Central memory CD8-positive, alpha-beta T cell (primary cell): ENCODE measurements around the gene MRPL10.
A peak's percentile ranks its signal among the peaks of the same experiment; 100 is the strongest.

Source experiments
- ATAC-seq: fragments of 150-1000 bp; cut with Tn5 transposase; replicated peaks from 2 replicates; pipeline ENCODE4 v1.10.0; 2022; ENCODE audit warnings: mild to moderate bottlenecking, moderate FRiP score, moderate number of reproducible peaks; ENCODE audit not compliant: poor library complexity, severe bottlenecking; ENCODE audit errors: extremely low read depth
- DNase-seq, 2 donors: peaks; one replicate each; pipeline ENCODE4 v3.0.0; 2021; ENCODE audit warnings: low spot score in 2 of 2
- H3K27ac Mint-ChIP-seq: one replicate; pipeline ENCODE4 v1.8.0; 2022; ENCODE audit warnings: low read depth, mild to moderate bottlenecking, moderate library complexity, mixed read lengths
- H3K27me3 Mint-ChIP-seq: one replicate; pipeline ENCODE4 v1.8.0; 2022; ENCODE audit warnings: mixed read lengths
- H3K36me3 Mint-ChIP-seq: one replicate; pipeline ENCODE4 v1.8.0; 2022; ENCODE audit warnings: mild to moderate bottlenecking, moderate library complexity, mixed read lengths; ENCODE audit not compliant: insufficient read depth
- H3K4me1 Mint-ChIP-seq: one replicate; pipeline ENCODE4 v1.8.0; 2022; ENCODE audit warnings: mixed read lengths
- H3K4me3 Mint-ChIP-seq: one replicate; pipeline ENCODE4 v1.8.0; 2022; ENCODE audit warnings: mild to moderate bottlenecking, moderate library complexity, mixed read lengths
- H3K9me3 Mint-ChIP-seq: one replicate; pipeline ENCODE4 v1.8.0; 2022; ENCODE audit warnings: mixed read lengths

Gene MRPL10

GRCh38 chr17:47840742-47841487 is 9.6 kb upstream of the MRPL10 start, which contains the start of gene SCRN2:
SCRN2 (minus strand) TSS chr17:47841273; CDS start chr17:47840843, 430 bp downstream.
- peak within 1 kb of the TSS; percentile 96 for H3K4me3 Mint-ChIP-seq
- no peaks in the 10 kb centered on the region for H3K9me3 Mint-ChIP-seq
- DNase-seq (peak; percentile 79 to 91), ATAC-seq (peak; percentile 84)
- peaks cover 18% of the 10 kb centered on the region for H3K27me3 Mint-ChIP-seq
- H3K27ac Mint-ChIP-seq: peak within 1 kb of the TSS; percentile 97
- peaks cover 23% of the 10 kb centered on the region for H3K4me1 Mint-ChIP-seq
- peaks cover 5% of the 10 kb centered on the region for H3K36me3 Mint-ChIP-seq

DNA sequence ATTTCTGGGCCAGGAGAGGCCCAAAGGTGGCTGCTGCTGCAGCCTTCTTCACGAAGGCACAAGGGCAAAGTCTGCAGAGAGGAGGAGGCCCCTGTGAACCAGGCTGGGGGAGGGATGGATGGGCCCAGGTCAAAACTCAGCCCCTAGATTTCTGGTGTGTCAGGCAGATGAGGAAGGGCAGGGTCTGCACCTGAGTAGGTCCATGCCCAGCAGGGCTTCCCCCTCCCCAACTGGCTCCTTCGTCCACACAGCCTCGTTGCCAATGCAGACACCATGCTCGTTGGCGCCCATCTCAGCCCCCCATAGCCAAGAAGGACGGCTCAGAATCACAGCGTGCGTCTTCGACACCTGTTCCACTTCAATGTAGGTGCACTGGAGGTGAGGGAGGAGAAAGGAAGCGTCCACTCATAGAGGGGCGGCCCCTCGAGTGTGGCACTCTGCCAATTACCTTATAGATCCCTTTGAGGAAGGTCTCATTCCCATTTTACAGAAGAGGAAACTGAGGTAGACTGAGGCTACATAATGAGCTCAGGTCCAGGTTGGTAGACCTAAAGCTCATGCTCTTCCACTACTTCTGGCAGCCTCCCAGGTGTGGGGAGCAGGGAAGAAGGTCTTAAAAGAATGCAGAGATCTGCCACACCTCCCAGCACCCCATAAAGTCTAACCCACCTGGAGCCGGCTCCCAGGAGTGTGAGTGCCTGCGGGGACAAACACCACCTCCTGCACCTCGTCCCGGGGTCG is 8.8 kb upstream of the MRPL10 start:
- Mint-ChIP-seq H3K9me3 (no peaks in the 10 kb centered on the region), H3K27me3 (peaks cover 11% of the 10 kb centered on the region), H3K4me3 (peak overlapping the region; percentile 96), H3K4me1 (peaks cover 28% of the 10 kb centered on the region), H3K27ac (peak overlapping the region; percentile 97), H3K36me3 (peaks cover 5% of the 10 kb centered on the region)
- ATAC-seq (no peak), DNase-seq (no peak)

DNA sequence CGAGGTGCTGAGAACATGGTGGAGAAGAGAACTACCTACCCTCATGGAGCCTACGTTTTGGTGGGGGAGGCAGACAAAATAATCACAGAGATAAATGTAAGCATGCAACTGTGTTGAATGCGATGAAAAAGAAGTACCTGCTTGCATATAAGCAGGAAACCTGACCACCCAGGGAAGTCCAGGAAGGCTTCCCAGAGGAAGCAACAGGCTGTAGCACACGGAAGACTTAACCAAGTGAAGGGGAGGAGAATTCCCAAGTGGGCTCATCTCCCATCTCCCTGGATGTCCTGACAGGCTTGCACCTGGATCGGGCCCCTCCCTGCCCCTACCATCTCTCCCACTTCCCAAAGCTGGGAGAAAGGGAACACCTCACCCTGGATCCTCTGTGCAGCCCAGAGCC is 7.7 kb upstream of the MRPL10 start:
- no peak for ATAC-seq
- H3K4me1 Mint-ChIP-seq: peaks cover 38% of the 10 kb centered on the region
- DNase-seq: no peak
- no peak overlapping the region for H3K27ac Mint-ChIP-seq
- peaks cover 5% of the 10 kb centered on the region for H3K36me3 Mint-ChIP-seq
- H3K9me3 Mint-ChIP-seq: no peaks in the 10 kb centered on the region
- peak overlapping the region; percentile 29 for H3K4me3 Mint-ChIP-seq
- H3K27me3 Mint-ChIP-seq: no peaks in the 10 kb centered on the region

DNA sequence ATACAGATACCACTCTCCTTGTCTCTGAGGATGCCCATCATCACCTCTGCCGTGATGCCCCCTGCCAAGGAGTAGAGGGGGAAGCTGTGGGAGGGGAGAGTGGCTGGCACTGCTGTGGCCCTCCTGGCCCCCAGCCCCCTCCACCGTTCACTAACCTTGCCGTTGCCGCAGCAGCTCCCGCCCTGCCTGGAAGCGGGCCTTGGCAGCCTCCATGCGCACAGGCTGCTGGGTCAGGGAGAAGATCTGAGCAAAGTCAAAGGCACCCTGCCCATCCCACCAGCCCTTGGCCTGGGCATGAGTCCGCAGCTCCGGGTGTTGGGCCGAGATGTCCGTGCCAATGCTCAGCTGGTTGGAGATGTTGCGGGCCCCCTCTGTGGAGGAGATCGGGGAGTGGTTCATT is 7.3 kb upstream of the MRPL10 start:
- Mint-ChIP-seq H3K4me1 (peaks cover 39% of the 10 kb centered on the region), H3K4me3 (peak overlapping the region; percentile 29), H3K27me3 (no peaks in the 10 kb centered on the region), H3K27ac (no peak overlapping the region), H3K9me3 (no peaks in the 10 kb centered on the region), H3K36me3 (peaks cover 5% of the 10 kb centered on the region)
- ATAC-seq (no peak), DNase-seq (no peak)

- DNase-seq (no peak), ATAC-seq (no peak)
- no peaks in the 10 kb centered on the region for H3K27me3 Mint-ChIP-seq
- H3K4me3 Mint-ChIP-seq: no peak overlapping the region
- H3K27ac Mint-ChIP-seq: no peak overlapping the region
- peaks cover 45% of the 10 kb centered on the region for H3K4me1 Mint-ChIP-seq
- H3K9me3 Mint-ChIP-seq: no peaks in the 10 kb centered on the region
- H3K36me3 Mint-ChIP-seq: peaks cover 5% of the 10 kb centered on the region
These were observed 6.2 kb upstream of the MRPL10 start for GRCh38 chr17:47837401-47838039.

- Mint-ChIP-seq H3K4me3 (no peak overlapping the region), H3K4me1 (peaks cover 54% of the 10 kb centered on the region), H3K9me3 (no peaks in the 10 kb centered on the region), H3K27me3 (no peaks in the 10 kb centered on the region), H3K36me3 (peaks cover 10% of the 10 kb centered on the region), H3K27ac (no peak overlapping the region)
- DNase-seq: no peak
- ATAC-seq: no peak
These were observed 5.3 kb upstream of the MRPL10 start for GRCh38 chr17:47836601-47837000.

DNA sequence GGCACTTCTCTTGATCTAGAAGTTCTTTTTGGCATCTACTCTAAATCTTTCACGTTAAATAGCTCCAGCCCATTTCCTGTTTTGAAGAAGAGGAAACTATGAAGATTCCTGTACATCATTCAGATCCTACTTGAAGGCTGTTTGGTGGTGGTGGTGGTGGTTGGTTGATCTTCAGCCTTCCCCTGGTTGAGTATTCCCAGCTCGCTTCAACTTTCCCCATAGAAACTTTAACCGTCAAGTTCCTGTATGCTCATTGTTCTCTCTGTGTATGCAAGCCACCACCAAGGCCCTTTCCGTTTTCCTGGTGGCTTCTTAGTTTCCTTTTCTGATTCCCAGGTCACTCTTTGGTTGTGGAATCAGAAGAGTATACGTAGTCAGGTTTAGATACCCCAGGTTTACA is 3.4 kb upstream of the MRPL10 start:
- H3K27me3 Mint-ChIP-seq: no peaks in the 10 kb centered on the region
- DNase-seq: no peak
- no peak overlapping the region for H3K4me3 Mint-ChIP-seq

DNA sequence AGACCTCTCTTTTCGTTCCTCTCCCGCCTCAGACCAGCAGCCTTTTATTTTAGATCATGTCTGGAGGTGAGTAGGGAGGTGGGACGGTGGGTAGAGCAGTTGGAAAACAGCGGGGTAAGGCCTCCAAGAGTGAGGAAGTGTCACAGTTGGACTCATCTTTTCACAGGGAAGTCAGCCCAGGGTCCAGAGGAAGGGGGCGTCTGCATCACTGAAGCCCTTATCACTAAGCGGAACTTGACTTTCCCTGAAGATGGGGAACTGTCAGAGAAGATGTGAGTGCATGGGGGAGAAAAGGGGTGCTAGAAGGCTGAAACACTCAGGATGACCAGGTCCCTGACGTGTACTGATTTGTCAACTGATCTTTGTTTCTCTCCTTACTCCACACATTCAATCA is 590 bp upstream of the MRPL10 start:
- DNase-seq (no peak), ATAC-seq (no peak)
- H3K27me3 Mint-ChIP-seq: no peaks in the 10 kb centered on the region
- H3K27ac Mint-ChIP-seq: peak overlapping the region; percentile 95
- H3K9me3 Mint-ChIP-seq: no peaks in the 10 kb centered on the region
- H3K36me3 Mint-ChIP-seq: peaks cover 47% of the 10 kb centered on the region
- peaks cover 64% of the 10 kb centered on the region for H3K4me1 Mint-ChIP-seq
- peak overlapping the region; percentile 89 for H3K4me3 Mint-ChIP-seq

More for the DNA sequence above, 3.4 kb upstream of the MRPL10 start:
- no peak overlapping the region for H3K27ac Mint-ChIP-seq
- no peaks in the 10 kb centered on the region for H3K9me3 Mint-ChIP-seq
- H3K4me1 Mint-ChIP-seq: peaks cover 53% of the 10 kb centered on the region
- peaks cover 22% of the 10 kb centered on the region for H3K36me3 Mint-ChIP-seq
- ATAC-seq: no peak

DNA sequence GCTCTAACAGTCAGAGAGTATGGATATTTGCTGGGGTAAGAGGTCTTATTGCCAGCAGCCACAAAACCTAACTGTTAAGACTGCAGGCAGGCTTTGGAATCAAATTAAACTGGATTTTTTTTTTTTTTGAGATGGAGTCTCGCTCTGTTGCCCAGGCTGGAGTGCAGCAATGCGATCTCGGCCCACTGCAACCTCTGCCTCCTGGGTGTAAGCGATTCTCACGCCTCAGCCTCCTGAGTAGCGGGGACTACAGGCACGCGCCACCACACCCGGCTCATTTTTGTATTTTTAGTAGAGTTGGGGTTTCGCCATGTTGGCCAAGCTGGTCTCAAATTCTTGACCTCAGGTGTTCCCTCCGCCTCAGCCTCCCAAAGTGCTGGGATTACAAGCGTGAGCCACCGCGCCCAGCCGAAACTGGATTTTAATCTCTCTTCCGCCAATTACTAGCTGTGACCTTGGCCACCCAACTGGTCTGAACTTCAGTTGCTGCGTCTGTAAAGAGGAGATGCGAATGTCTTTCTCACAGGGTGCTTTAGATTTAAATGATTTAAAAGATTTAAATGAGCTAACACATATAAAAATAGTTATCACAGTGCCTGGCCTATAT is 842 bp downstream of the MRPL10 start:
- Mint-ChIP-seq H3K4me3 (peak overlapping the region; percentile 89), H3K4me1 (peaks cover 60% of the 10 kb centered on the region), H3K27ac (peak overlapping the region; percentile 95), H3K9me3 (no peaks in the 10 kb centered on the region), H3K36me3 (peaks cover 61% of the 10 kb centered on the region), H3K27me3 (no peaks in the 10 kb centered on the region)
- ATAC-seq (peak; percentile 7), DNase-seq (no peak)

- Mint-ChIP-seq H3K4me3 (peak overlapping the region; percentile 89), H3K4me1 (peaks cover 60% of the 10 kb centered on the region), H3K27ac (peak overlapping the region; percentile 95), H3K27me3 (no peaks in the 10 kb centered on the region), H3K9me3 (no peaks in the 10 kb centered on the region), H3K36me3 (peaks cover 67% of the 10 kb centered on the region)
- peak in 1 of 2 donors; percentile 84 for DNase-seq
- ATAC-seq: peak; percentile 84
These were observed 1.5 kb downstream of the MRPL10 start for GRCh38 chr17:47829870-47830269.

DNA sequence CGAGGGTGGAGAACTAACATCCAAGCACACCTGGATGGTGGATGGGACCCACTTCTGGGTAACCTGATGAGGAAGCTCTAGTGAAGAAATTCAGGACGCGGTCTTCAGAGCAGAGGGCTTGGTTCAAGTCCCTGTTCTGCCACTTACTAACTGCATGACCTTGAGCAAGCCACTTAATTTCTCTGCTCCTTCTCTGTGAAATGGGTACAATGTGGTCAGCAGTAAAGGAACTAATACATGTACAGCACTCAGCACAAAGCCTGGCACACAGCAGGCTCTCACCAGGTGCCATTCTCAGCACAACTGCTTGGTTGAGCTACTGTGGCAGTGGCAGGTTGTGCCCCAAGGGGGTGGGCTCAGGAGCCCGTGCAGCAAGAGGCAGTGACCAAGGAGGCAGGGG is 7.8 kb downstream of the MRPL10 start:
- Mint-ChIP-seq H3K27me3 (no peaks in the 10 kb centered on the region), H3K36me3 (peaks cover 66% of the 10 kb centered on the region), H3K9me3 (no peaks in the 10 kb centered on the region), H3K27ac (peak overlapping the region; percentile 91), H3K4me3 (no peak overlapping the region), H3K4me1 (peaks cover 33% of the 10 kb centered on the region)
- DNase-seq: no peak
- no peak for ATAC-seq

- H3K36me3 Mint-ChIP-seq: peaks cover 64% of the 10 kb centered on the region
- peaks cover 29% of the 10 kb centered on the region for H3K4me1 Mint-ChIP-seq
- DNase-seq (no peak), ATAC-seq (no peak)
- no peaks in the 10 kb centered on the region for H3K9me3 Mint-ChIP-seq
- no peak overlapping the region for H3K4me3 Mint-ChIP-seq
- H3K27ac Mint-ChIP-seq: peak overlapping the region; percentile 91
- H3K27me3 Mint-ChIP-seq: no peaks in the 10 kb centered on the region
These were observed 8.6 kb downstream of the MRPL10 start for GRCh38 chr17:47822785-47823184.
